Gastrocnemius medialis (tissue), 4 donors: ENCODE results near the gene UBE4A. TPM values are rescaled to one million over a fixed set of nuclear protein-coding genes. Genes with fewer than 3 reads are reported as not detected.

Experiments
- ATAC-seq, 2 donors: fragments of 150-250 bp; one replicate each; pipeline ENCODE4 v1.9.1; 2016
- DNase-seq, 2 donors: peaks; one replicate each; pipeline ENCODE4 v3.0.0-alpha.2; 2019
- H3K27ac ChIP-seq, 4 donors: fragments of 200-600 bp; sonication (generic); 1 replicate in 1 of 4; 2 replicates in 3 of 4; pipeline ENCODE4 v1.5.1; 2016 to 2018; ENCODE audit warnings: mild to moderate bottlenecking in 2 of 4, moderate library complexity in 1 of 4
- H3K27me3 ChIP-seq, 3 donors: fragments of 200-600 bp; sonication (generic) in 2 of 3; 1 replicate in 1 of 3; 2 replicates in 2 of 3; pipeline versions ENCODE4 v1.5.1 to v1.6.0; 2016 to 2019; ENCODE audit warnings: mild to moderate bottlenecking in 1 of 3, moderate library complexity in 1 of 3
- H3K36me3 ChIP-seq, 2 donors: fragments of 200-600 bp; sonication (generic) in 1 of 2; one replicate each; pipeline ENCODE4 v1.5.1; 2017 to 2018
- H3K4me1 ChIP-seq, 2 donors: fragments of 200-600 bp; sonication (generic) in 1 of 2; one replicate each; pipeline ENCODE4 v1.5.1; 2016 to 2017; ENCODE audit warnings: mild to moderate bottlenecking in 2 of 2
- H3K4me3 ChIP-seq, 4 donors: fragments of 200-600 bp; sonication (generic) in 3 of 4; 1 replicate in 1 of 4; 2 replicates in 3 of 4; pipeline ENCODE4 v1.5.1; 2016 to 2019; ENCODE audit warnings: mild to moderate bottlenecking in 2 of 4
- H3K9me3 ChIP-seq, 3 donors: fragments of 200-600 bp; sonication (generic) in 2 of 3; 1 replicate in 1 of 3; 2 replicates in 2 of 3; pipeline ENCODE4 v1.5.1; 2016 to 2019
- POLR2A ChIP-seq, 2 donors: fragments of 450-650 bp; IDR thresholded peaks; one replicate each; pipeline ENCODE4 v1.6.1; 2017; ENCODE audit warnings: antibody characterized with exemption in 2 of 2, mild to moderate bottlenecking in 2 of 2, moderate library complexity in 2 of 2
- in situ Hi-C, 4 donors: fragments of 200-750 bp; cut with MboI; loops; one replicate each; pipeline versions ENCODE4 v1.15.0 to v1.8.0; 2017; ENCODE audit warnings: low sequenced_read_pairs in 4 of 4
- intact Hi-C: fragments of 100-400 bp; cut with DNase I; formaldehyde crosslinking; loops from one replicate; pipeline ENCODE4 v1.15.1; 2023; ENCODE audit warnings: low total_unique reads
- total RNA-seq, 4 donors: library from RNA; depleted of rRNA; stranded (reverse); fragments of >200 nt; gene quantifications; one replicate each; pipeline versions ENCODE4 v1.1.0 to v1.2.3, GENCODE V29; 2016
- TF ChIP-seq, protein P1 (sequence below), 5 experiments: fragments of 450-650 bp in 3 of 5; fragments of 200-600 bp in 2 of 5; sonication (generic) in 2 of 5; IDR thresholded peaks in 4 of 5; conservative IDR thresholded peaks in 1 of 5; 1 replicate in 4 of 5; 2 replicates in 1 of 5; pipeline ENCODE4 v1.5.1; 2016 to 2019; ENCODE audit warnings: antibody characterized with exemption in 5 of 5, mild to moderate bottlenecking in 3 of 5, moderate library complexity in 3 of 5

The UBE4A gene
- total RNA-seq, 4 donors from 2014 or later, result 36.6 to 73.9 (median 41.7) TPM

DNA sequence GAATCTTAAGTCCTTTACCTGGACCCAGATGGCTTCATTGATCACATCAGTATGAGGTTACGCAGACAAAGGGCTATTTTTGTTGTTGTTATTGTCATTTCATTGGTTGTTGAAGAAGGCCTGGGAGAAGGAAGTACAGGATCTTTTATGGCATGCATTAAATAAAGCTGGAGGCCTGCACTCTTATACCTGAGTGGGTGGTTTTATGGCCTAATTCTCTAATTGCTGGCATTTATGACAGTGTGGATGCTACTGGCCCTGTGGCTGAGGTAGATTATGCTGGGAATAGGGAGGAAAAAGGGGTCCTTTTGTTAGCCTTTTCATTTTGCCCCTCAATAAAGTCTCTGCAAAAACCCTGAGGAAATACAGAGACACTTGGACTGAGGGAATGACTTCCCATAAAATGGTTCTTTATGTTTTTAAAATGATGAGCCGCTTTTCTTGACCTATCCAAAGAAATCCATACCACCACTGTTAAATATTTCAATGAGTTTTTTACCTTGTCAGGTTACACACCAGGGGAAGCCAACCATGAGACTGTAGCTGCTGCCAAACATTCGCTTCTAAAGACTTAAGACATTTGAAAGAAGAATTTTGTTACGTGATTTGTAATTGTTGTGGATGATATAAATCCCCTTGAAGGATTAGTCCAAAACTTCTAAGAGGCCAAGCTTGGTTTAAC, 83.6 kb downstream of the UBE4A start:
- Histone ChIP-seq H3K27ac (no peak overlapping the region), H3K36me3 (no peaks in the 10 kb centered on the region), H3K27me3 (no peaks in the 10 kb centered on the region), H3K4me1 (peaks cover 60 to 63% of the 10 kb centered on the region in 2 donors), H3K4me3 (no peak overlapping the region), H3K9me3 (no peaks in the 10 kb centered on the region)
- no peak for ATAC-seq
- TF ChIP-seq, protein P1, sequence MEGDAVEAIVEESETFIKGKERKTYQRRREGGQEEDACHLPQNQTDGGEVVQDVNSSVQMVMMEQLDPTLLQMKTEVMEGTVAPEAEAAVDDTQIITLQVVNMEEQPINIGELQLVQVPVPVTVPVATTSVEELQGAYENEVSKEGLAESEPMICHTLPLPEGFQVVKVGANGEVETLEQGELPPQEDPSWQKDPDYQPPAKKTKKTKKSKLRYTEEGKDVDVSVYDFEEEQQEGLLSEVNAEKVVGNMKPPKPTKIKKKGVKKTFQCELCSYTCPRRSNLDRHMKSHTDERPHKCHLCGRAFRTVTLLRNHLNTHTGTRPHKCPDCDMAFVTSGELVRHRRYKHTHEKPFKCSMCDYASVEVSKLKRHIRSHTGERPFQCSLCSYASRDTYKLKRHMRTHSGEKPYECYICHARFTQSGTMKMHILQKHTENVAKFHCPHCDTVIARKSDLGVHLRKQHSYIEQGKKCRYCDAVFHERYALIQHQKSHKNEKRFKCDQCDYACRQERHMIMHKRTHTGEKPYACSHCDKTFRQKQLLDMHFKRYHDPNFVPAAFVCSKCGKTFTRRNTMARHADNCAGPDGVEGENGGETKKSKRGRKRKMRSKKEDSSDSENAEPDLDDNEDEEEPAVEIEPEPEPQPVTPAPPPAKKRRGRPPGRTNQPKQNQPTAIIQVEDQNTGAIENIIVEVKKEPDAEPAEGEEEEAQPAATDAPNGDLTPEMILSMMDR (IDR thresholded peaks at IDR 0.05 in 4 of 5, conservative IDR thresholded peaks at IDR 0.05 in 1 of 5), result no peak
- TF ChIP-seq POLR2A (IDR thresholded peaks at IDR 0.05), result no peak
- intact Hi-C loops, result no loop called here
- no peak for DNase-seq
- in situ Hi-C loops, result no loop called here

DNA sequence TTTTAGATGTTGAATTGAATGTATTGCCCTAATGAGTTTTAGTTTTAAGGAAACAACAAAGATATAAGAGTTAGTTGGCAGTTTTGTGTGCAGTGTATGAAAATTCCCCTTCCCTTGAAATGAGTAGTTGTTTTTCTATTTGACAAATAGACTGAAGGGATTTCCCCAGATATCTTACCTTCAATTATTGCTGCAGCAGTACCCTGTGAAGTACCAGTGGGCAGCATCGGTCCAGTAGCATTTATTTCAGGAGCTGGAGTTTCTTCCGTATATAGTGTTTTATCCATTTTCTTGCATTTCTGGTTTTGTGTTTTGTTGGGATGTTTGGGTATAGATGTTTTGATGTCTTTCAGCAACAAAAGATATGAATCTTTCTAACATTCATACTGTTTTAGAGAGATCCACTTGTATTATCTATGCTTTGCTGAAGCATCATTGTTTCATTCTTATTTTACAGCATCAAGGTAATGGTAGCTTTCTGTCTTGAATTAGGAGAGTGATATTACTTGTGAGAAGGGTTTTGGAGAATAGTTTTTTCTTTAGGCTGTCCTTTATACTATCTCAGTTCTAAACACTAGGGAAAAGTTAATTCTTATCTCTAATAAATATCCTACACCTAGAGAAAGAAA, 84.3 kb downstream of the UBE4A start:
- H3K4me1 ChIP-seq, result peaks cover 57% of the 10 kb centered on the region in 2 donors
- TF ChIP-seq, protein P1 (IDR thresholded peaks at IDR 0.05 in 4 of 5, conservative IDR thresholded peaks at IDR 0.05 in 1 of 5), result no peak
- no peak for TF ChIP-seq POLR2A (IDR thresholded peaks at IDR 0.05)
- H3K9me3 ChIP-seq, result no peaks in the 10 kb centered on the region
- intact Hi-C loops (no loop called here), in situ Hi-C loops (no loop called here)
- DNase-seq, result no peak
- no peak overlapping the region for H3K4me3 ChIP-seq
- no peak for ATAC-seq
- H3K36me3 ChIP-seq, result no peaks in the 10 kb centered on the region
- no peaks in the 10 kb centered on the region for H3K27me3 ChIP-seq
- no peak overlapping the region for H3K27ac ChIP-seq

DNA sequence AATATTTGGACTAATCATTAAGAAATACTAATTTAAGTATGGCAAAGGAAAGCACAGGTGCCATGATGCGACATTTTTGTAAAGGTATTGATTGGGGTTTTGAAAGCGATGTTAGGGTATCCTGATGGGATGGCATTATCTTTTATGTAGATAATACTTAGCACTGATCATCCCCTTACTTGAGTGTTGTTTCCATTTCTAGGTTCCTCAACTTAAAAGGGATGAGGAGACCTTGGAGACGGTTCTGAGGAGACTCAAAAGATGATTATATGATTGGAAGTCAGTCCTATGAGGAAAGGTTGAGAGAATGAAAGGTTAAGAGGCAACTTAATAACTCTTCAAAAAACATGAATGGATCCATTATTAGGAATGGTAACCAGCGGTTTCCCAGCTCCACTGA, 88.0 kb downstream of the UBE4A start:
- no peak for TF ChIP-seq POLR2A (IDR thresholded peaks at IDR 0.05)
- TF ChIP-seq, protein P1 (IDR thresholded peaks at IDR 0.05 in 4 of 5, conservative IDR thresholded peaks at IDR 0.05 in 1 of 5), result no peak
- intact Hi-C loops (no loop called here), in situ Hi-C loops (no loop called here)
- DNase-seq, result no peak
- no peak for ATAC-seq
- Histone ChIP-seq H3K27ac (no peak overlapping the region), H3K4me1 (peaks cover 32 to 37% of the 10 kb centered on the region in 2 donors), H3K27me3 (no peaks in the 10 kb centered on the region), H3K9me3 (no peaks in the 10 kb centered on the region), H3K36me3 (no peaks in the 10 kb centered on the region), H3K4me3 (no peak overlapping the region)

DNA sequence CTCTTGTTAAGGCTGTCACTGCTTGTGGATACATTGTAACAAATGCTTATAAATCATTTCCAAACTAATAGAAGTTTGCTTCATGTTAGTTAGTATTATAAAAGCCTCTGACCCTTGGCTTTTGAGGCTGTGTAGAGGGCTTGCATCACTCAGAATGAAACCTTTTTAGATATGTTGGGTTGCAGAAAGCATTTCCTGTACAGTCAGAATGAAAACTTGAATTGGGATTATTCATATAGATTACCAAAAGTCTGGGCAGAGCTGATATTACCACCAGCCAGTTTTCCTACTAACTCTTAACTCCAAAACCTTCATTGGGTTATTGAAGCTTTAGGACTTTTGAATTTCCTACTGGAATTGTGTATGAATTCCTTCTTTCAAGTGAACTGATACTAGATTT, 88.9 kb downstream of the UBE4A start:
- ATAC-seq (no peak), DNase-seq (no peak)
- H3K4me1 ChIP-seq, result peaks cover 26 to 29% of the 10 kb centered on the region in 2 donors
- in situ Hi-C loops, result no loop called here
- H3K9me3 ChIP-seq, result no peaks in the 10 kb centered on the region
- TF ChIP-seq, protein P1 (IDR thresholded peaks at IDR 0.05 in 4 of 5, conservative IDR thresholded peaks at IDR 0.05 in 1 of 5), result no peak
- TF ChIP-seq POLR2A (IDR thresholded peaks at IDR 0.05), result no peak
- H3K27me3 ChIP-seq, result no peaks in the 10 kb centered on the region
- intact Hi-C loops, result no loop called here
- no peaks in the 10 kb centered on the region for H3K36me3 ChIP-seq
- H3K27ac ChIP-seq, result no peak overlapping the region
- no peak overlapping the region for H3K4me3 ChIP-seq

Other genes with a start within 250 kb of the UBE4A start
- 10 to 100 TPM in 1 of 4 donors, 1 to 10 TPM in 3; 3.5 to 16.3 (median 6.5) TPM for gene SCN4B, start 206.8 kb upstream of the UBE4A start, total RNA-seq
- 1 to 10 TPM in 1 of 4 donors, under 1 TPM in 2, not detected in 1; 0.10 to 1.9 (median 0.24) TPM for gene SCN2B, start 183.0 kb upstream of the UBE4A start, total RNA-seq
- gene JAML, start 134.6 kb upstream of the UBE4A start, total RNA-seq, result 1 to 10 TPM in 1 of 4 donors, under 1 TPM in 2, not detected in 1; 0.82 to 1.2 (median 0.91) TPM
- 1 to 10 TPM in 1 of 4 donors, under 1 TPM in 3; 0.10 to 2.1 (median 0.19) TPM for gene MPZL3, start 107.2 kb upstream of the UBE4A start, total RNA-seq
- gene MPZL2, start 95.3 kb upstream of the UBE4A start, total RNA-seq, result 1 to 10 TPM; 1.2 to 7.9 (median 3.4) TPM
- under 1 TPM in 2 of 4 donors, not detected in 2; 0.42 to 0.51 TPM for gene CD3E, start 54.9 kb upstream of the UBE4A start, total RNA-seq
- 1 to 10 TPM in 1 of 4 donors, under 1 TPM in 2, not detected in 1; 0.35 to 3.0 (median 0.46) TPM for gene CD3D, start 16.9 kb upstream of the UBE4A start, total RNA-seq
- gene CD3G, start 15.3 kb upstream of the UBE4A start, total RNA-seq, result under 1 TPM in 2 of 4 donors, not detected in 2; 0.33 to 0.51 TPM
- gene ATP5MG, start 42.0 kb downstream of the UBE4A start, total RNA-seq, result 10 to 100 TPM; 46.9 to 90.6 (median 55.4) TPM
- gene KMT2A, start 76.9 kb downstream of the UBE4A start, total RNA-seq, result 10 to 100 TPM; 24.3 to 55.6 (median 27.9) TPM
- gene TTC36, start 167.9 kb downstream of the UBE4A start, total RNA-seq, result 1 to 10 TPM in 1 of 4 donors, under 1 TPM in 1, not detected in 2; 0.55 to 3.8 TPM
- 10 to 100 TPM in 2 of 4 donors, 1 to 10 TPM in 2; 2.5 to 36.6 (median 10.7) TPM for gene TMEM25, start 171.6 kb downstream of the UBE4A start, total RNA-seq
- gene IFT46, start 206.3 kb downstream of the UBE4A start, total RNA-seq, result 10 to 100 TPM; 14.1 to 25.1 (median 15.4) TPM
- 10 to 100 TPM; 48.7 to 78.7 (median 65.4) TPM for gene ARCN1, start 212.8 kb downstream of the UBE4A start, total RNA-seq
- 10 to 100 TPM; 16.5 to 35.7 (median 22.7) TPM for gene PHLDB1, start 248.0 kb downstream of the UBE4A start, total RNA-seq